ENCODE measurements around the gene SOX9.

SOX9 gene

GRCh38 chr17:72120642-72121163 is at the start of gene SOX9:
SOX9 (plus strand) TSS chr17:72121020; CDS start chr17:72121392, 372 bp downstream.
- DNase-seq (ENCODE audit: low read depth): no peak

GRCh38 chr17:72071330-72071729 is 49.5 kb upstream of the SOX9 start:
- no peak for DNase-seq (ENCODE audit: low read depth)

- DNase-seq (ENCODE audit: low read depth): no peak
Observed at GRCh38 chr17:72075995-72076677, 44.7 kb upstream of the SOX9 start.

GRCh38 chr17:72076678-72077030 is 44.2 kb upstream of the SOX9 start:
- no peak for DNase-seq (ENCODE audit: low read depth)

- DNase-seq (ENCODE audit: low read depth): no peak
Observed at GRCh38 chr17:72077326-72077960, 43.4 kb upstream of the SOX9 start.

- no peak for DNase-seq (ENCODE audit: low read depth)
Observed at GRCh38 chr17:72079700-72080099, 41.1 kb upstream of the SOX9 start.

- no peak for DNase-seq (ENCODE audit: low read depth)
Observed at GRCh38 chr17:72087876-72088275, 32.9 kb upstream of the SOX9 start.

GRCh38 chr17:72089453-72089987 is 31.3 kb upstream of the SOX9 start:
- no peak for DNase-seq (ENCODE audit: low read depth)

- no peak for DNase-seq (ENCODE audit: low read depth)
Observed at GRCh38 chr17:72090108-72090507, 30.7 kb upstream of the SOX9 start.

- no peak for DNase-seq (ENCODE audit: low read depth)
Observed at GRCh38 chr17:72092710-72093322, 28.0 kb upstream of the SOX9 start.

GRCh38 chr17:72093707-72094106 is 27.1 kb upstream of the SOX9 start:
- no peak for DNase-seq (ENCODE audit: low read depth)

GRCh38 chr17:72095316-72095715 is 25.5 kb upstream of the SOX9 start:
- DNase-seq (ENCODE audit: low read depth): no peak

GRCh38 chr17:72097144-72097543 is 23.7 kb upstream of the SOX9 start:
- DNase-seq (ENCODE audit: low read depth): no peak

- no peak for DNase-seq (ENCODE audit: low read depth)
Observed at GRCh38 chr17:72099919-72100318, 20.9 kb upstream of the SOX9 start.

GRCh38 chr17:72100470-72100869 is 20.4 kb upstream of the SOX9 start:
- DNase-seq (ENCODE audit: low read depth): no peak

GRCh38 chr17:72101526-72101925 is 19.3 kb upstream of the SOX9 start:
- no peak for DNase-seq (ENCODE audit: low read depth)

- DNase-seq (ENCODE audit: low read depth): no peak
Observed at GRCh38 chr17:72102366-72102765, 18.5 kb upstream of the SOX9 start.

GRCh38 chr17:72104164-72104862 is 16.5 kb upstream of the SOX9 start:
- DNase-seq (ENCODE audit: low read depth): no peak

GRCh38 chr17:72104863-72105234 is 16.0 kb upstream of the SOX9 start:
- DNase-seq (ENCODE audit: low read depth): no peak

GRCh38 chr17:72107100-72107499 is 13.7 kb upstream of the SOX9 start:
- no peak for DNase-seq (ENCODE audit: low read depth)

GRCh38 chr17:72110231-72110941 is 10.4 kb upstream of the SOX9 start:
- no peak for DNase-seq (ENCODE audit: low read depth)

GRCh38 chr17:72110942-72111318 is 9.9 kb upstream of the SOX9 start:
- no peak for DNase-seq (ENCODE audit: low read depth)
